Measurements from ENCODE around the gene ID4.

DNA sequence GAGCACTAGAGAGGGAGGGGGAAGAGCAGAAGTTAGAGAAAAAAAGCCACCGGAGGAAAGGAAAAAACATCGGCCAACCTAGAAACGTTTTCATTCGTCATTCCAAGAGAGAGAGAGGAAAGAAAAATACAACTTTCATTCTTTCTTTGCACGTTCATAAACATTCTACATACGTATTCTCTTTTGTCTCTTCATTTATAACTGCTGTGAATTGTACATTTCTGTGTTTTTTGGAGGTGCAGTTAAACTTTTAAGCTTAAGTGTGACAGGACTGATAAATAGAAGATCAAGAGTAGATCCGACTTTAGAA, 2.0 kb downstream of the ID4 start:
- TF ChIP-seq, protein P1, sequence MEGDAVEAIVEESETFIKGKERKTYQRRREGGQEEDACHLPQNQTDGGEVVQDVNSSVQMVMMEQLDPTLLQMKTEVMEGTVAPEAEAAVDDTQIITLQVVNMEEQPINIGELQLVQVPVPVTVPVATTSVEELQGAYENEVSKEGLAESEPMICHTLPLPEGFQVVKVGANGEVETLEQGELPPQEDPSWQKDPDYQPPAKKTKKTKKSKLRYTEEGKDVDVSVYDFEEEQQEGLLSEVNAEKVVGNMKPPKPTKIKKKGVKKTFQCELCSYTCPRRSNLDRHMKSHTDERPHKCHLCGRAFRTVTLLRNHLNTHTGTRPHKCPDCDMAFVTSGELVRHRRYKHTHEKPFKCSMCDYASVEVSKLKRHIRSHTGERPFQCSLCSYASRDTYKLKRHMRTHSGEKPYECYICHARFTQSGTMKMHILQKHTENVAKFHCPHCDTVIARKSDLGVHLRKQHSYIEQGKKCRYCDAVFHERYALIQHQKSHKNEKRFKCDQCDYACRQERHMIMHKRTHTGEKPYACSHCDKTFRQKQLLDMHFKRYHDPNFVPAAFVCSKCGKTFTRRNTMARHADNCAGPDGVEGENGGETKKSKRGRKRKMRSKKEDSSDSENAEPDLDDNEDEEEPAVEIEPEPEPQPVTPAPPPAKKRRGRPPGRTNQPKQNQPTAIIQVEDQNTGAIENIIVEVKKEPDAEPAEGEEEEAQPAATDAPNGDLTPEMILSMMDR (conservative IDR thresholded peaks at IDR 0.05; ENCODE audit: low read length): no peak
- no peak for TF ChIP-seq EZH2phosphoT487 (IDR thresholded peaks at IDR 0.05; ENCODE audit: borderline replicate concordance)

Measured in Loucy (cell line).